Loucy (cell line): Measurements from ENCODE around the gene WDSUB1.

Source experiments
- H2AFZ ChIP-seq: fragments of 200-600 bp; sonication (generic); 2 replicates; pipeline ENCODE4 v1.6.0; 2016; ENCODE audit warnings: antibody characterized with exemption, mild to moderate bottlenecking, low read length, moderate library complexity
- H3F3A ChIP-seq: fragments of 200-600 bp; 2 replicates; pipeline ENCODE4 v1.6.0; 2016; ENCODE audit warnings: antibody characterized with exemption, low read depth, mild to moderate bottlenecking
- H3K27me3 ChIP-seq: fragments of 200-600 bp; sonication (generic); 2 replicates; pipeline ENCODE4 v1.6.1; 2014; ENCODE audit warnings: low read length, mild to moderate bottlenecking; ENCODE audit not compliant: insufficient read depth, poor library complexity, severe bottlenecking
- H3K36me3 ChIP-seq: fragments of 200-600 bp; sonication (generic); 2 replicates; pipeline ENCODE4 v1.6.1; 2016; ENCODE audit warnings: low read length; ENCODE audit not compliant: insufficient read depth
- H3K4me1 ChIP-seq: fragments of 200-600 bp; sonication (generic); 2 replicates; pipeline ENCODE4 v1.5.1; 2014; ENCODE audit warnings: low read length, mild to moderate bottlenecking; ENCODE audit not compliant: insufficient read depth, poor library complexity, severe bottlenecking
- H3K4me2 ChIP-seq: fragments of 200-600 bp; sonication (generic); 2 replicates; pipeline ENCODE4 v1.6.0; 2014; ENCODE audit warnings: antibody characterized with exemption, low read length, low read depth, mild to moderate bottlenecking; ENCODE audit not compliant: poor library complexity, severe bottlenecking
- H3K4me3 ChIP-seq: fragments of 200-600 bp; sonication (generic); 2 replicates; pipeline ENCODE4 v1.5.1; 2014; ENCODE audit warnings: low read length, mild to moderate bottlenecking, mixed read lengths; ENCODE audit not compliant: poor library complexity, severe bottlenecking
- H3K79me2 ChIP-seq: fragments of 200-600 bp; sonication (generic); 2 replicates; pipeline ENCODE4 v1.6.1; 2014; ENCODE audit warnings: low read length; ENCODE audit not compliant: insufficient read depth
- H3K9ac ChIP-seq: fragments of 200-600 bp; sonication (generic); 2 replicates; pipeline ENCODE4 v1.6.0; 2014; ENCODE audit warnings: mild to moderate bottlenecking, low read depth, low read length, moderate library complexity; ENCODE audit not compliant: poor library complexity, severe bottlenecking
- H3K9me2 ChIP-seq: fragments of 200-600 bp; sonication (generic); replicated peaks from 2 replicates; pipeline ENCODE4 v1.6.1; 2016; ENCODE audit warnings: low read depth, low read length, mixed read lengths
- H3K9me3 ChIP-seq: fragments of 200-600 bp; sonication (generic); 2 replicates; pipeline ENCODE4 v1.6.1; 2014; ENCODE audit warnings: mild to moderate bottlenecking, antibody characterized with exemption, low read length, low read depth; ENCODE audit not compliant: insufficient read depth
- H4K20me1 ChIP-seq: fragments of 200-600 bp; sonication (generic); 2 replicates; pipeline ENCODE4 v1.6.0; 2014; ENCODE audit warnings: antibody characterized with exemption, low read length, mild to moderate bottlenecking; ENCODE audit not compliant: insufficient read depth, poor library complexity, severe bottlenecking
- EZH2phosphoT487 ChIP-seq: fragments of 200-600 bp; IDR thresholded peaks from 2 replicates; pipeline ENCODE4 v1.6.1; 2018; ENCODE audit warnings: antibody characterized with exemption, mild to moderate bottlenecking, moderate library complexity, borderline replicate concordance
- TF ChIP-seq, protein P1 (sequence below): fragments of 200-600 bp; sonication (generic); conservative IDR thresholded peaks from 2 replicates; pipeline ENCODE4 v1.5.1; 2014; ENCODE audit warnings: mild to moderate bottlenecking, antibody characterized with exemption, low read length

WDSUB1 gene

DNA sequence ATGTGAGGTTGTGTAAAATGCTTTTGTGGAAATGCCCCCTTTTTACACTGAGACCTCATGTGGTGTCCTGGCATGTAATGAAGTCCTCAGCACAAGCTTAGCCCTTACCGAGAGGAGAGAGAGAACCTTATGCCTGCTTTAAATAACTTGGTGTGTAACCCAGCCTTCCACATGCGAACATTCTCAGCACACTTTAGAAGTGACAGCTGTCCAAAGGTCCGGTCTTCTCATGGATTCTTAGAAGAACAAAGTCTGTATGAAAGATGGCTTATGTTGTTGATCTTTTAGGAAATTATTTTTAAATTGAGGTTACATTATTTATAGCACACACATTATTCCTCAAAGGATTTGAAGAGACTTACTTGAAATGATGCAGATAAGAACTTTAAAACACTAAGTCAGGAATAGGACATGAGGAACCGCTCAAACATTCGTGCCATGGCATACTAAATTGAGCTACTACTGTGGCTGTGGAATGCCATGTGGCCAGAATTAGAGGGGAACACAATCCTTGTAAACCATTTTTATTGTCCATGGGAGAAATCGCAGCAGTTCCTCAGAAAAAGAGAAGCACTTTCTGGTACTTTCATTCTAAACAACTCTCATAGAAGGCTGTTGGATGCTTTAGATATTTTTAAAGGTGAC is 79.6 kb downstream of the WDSUB1 start:
- Histone ChIP-seq H3K9ac (no peak overlapping the region), H3K36me3 (no peaks in the 10 kb centered on the region), H4K20me1 (no peaks in the 10 kb centered on the region), H3K27me3 (no peaks in the 10 kb centered on the region), H3K4me2 (no peak overlapping the region), H3K9me3 (no peaks in the 10 kb centered on the region), H2AFZ (no peak overlapping the region), H3K4me1 (peaks cover 30% of the 10 kb centered on the region), H3K79me2 (no peaks in the 10 kb centered on the region), H3K4me3 (no peak overlapping the region), H3F3A (no peaks in the 10 kb centered on the region), H3K9me2 (no peaks in the 10 kb centered on the region)
- TF ChIP-seq, protein P1, sequence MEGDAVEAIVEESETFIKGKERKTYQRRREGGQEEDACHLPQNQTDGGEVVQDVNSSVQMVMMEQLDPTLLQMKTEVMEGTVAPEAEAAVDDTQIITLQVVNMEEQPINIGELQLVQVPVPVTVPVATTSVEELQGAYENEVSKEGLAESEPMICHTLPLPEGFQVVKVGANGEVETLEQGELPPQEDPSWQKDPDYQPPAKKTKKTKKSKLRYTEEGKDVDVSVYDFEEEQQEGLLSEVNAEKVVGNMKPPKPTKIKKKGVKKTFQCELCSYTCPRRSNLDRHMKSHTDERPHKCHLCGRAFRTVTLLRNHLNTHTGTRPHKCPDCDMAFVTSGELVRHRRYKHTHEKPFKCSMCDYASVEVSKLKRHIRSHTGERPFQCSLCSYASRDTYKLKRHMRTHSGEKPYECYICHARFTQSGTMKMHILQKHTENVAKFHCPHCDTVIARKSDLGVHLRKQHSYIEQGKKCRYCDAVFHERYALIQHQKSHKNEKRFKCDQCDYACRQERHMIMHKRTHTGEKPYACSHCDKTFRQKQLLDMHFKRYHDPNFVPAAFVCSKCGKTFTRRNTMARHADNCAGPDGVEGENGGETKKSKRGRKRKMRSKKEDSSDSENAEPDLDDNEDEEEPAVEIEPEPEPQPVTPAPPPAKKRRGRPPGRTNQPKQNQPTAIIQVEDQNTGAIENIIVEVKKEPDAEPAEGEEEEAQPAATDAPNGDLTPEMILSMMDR, result no peak
- TF ChIP-seq EZH2phosphoT487, result no peak

DNA sequence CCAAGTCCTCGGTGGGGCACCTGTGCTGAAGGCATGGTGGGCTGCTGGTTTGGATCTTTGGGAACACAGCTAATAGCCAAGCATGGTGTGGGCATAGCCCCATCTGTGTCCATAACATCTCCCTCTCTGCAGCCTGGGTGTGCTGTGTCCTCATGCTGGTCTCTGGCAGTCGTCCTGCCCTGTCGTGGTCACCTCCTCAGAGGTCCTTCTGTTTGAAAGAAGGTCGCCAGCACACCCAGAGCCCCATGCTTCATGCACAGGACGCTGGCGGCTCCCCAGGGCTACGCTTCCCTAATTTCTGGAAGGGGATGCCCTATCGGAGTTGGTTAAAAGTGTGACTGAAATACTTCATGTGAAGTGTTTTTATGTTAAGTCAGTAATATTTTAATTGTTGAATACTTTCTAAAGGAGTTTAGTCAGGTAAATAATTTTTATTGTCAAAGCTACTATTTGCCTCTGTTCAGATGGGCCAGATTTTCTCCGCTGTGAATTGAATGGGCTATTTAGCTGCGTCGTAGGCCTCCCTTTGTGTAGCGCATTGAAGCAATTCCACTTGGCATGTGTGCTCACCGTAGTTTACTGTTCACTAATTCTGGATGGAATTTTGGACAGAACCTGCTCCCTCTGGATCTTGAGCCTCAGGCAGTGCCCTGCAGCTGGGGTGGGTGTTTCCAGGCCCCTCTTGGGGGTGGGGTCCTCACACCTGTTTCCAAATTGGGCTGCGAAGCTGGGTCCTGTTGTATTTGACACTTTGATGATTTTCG is 81.9 kb downstream of the WDSUB1 start:
- H3F3A ChIP-seq, result no peaks in the 10 kb centered on the region
- no peaks in the 10 kb centered on the region for H3K27me3 ChIP-seq
- H3K9me2 ChIP-seq, result no peaks in the 10 kb centered on the region
- no peak for TF ChIP-seq EZH2phosphoT487
- peaks cover 20% of the 10 kb centered on the region for H3K4me1 ChIP-seq
- no peaks in the 10 kb centered on the region for H3K9me3 ChIP-seq
- H2AFZ ChIP-seq, result no peak overlapping the region
- no peak overlapping the region for H3K4me3 ChIP-seq
- H3K36me3 ChIP-seq, result no peaks in the 10 kb centered on the region
- no peak overlapping the region for H3K9ac ChIP-seq
- no peaks in the 10 kb centered on the region for H3K79me2 ChIP-seq
- no peak overlapping the region for H3K4me2 ChIP-seq
- H4K20me1 ChIP-seq, result no peaks in the 10 kb centered on the region

DNA sequence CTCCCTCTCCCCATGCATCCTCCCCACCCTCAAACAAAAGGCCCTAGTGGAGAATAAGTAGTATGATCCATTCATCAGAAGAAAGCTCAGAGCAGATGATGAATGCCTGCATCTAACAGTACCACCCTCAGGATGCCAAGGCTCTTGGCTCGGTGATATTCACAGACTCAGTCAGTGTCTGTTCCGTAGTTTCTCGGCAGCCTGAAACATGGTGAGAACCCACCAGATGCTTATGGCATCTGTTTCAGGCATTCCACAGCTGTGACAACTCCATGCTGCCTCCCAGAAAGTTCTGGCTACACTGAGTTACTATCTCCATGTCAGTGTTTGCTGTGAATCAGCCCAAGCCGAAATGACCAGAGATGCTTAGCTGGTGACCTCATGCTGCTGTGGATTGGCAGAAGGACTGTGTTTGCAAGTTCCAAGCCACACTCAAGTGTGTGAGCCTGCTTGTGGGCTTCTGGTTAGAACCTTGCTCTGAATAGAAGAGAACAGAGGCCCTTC is 83.9 kb downstream of the WDSUB1 start:
- no peaks in the 10 kb centered on the region for H3K27me3 ChIP-seq
- TF ChIP-seq, protein P1, result no peak
- no peaks in the 10 kb centered on the region for H3F3A ChIP-seq
- H3K4me1 ChIP-seq, result peaks cover 9% of the 10 kb centered on the region
- H3K4me3 ChIP-seq, result no peak overlapping the region
- H3K9ac ChIP-seq, result no peak overlapping the region
- H2AFZ ChIP-seq, result no peak overlapping the region
- no peaks in the 10 kb centered on the region for H3K79me2 ChIP-seq
- H4K20me1 ChIP-seq, result no peaks in the 10 kb centered on the region
- no peak overlapping the region for H3K4me2 ChIP-seq
- no peaks in the 10 kb centered on the region for H3K9me2 ChIP-seq
- no peaks in the 10 kb centered on the region for H3K36me3 ChIP-seq
- H3K9me3 ChIP-seq, result no peaks in the 10 kb centered on the region
